ENCODE data around the gene ADAM20. TPM values are rescaled to one million over a fixed set of nuclear protein-coding genes. Genes with fewer than 3 reads are reported as not detected.

The ADAM20 gene
- total and polyA plus RNA-seq, 2 donors (not counting 1 experiment from before 2014, with no cell fraction given) = 0.18 to 2.7 TPM

DNA sequence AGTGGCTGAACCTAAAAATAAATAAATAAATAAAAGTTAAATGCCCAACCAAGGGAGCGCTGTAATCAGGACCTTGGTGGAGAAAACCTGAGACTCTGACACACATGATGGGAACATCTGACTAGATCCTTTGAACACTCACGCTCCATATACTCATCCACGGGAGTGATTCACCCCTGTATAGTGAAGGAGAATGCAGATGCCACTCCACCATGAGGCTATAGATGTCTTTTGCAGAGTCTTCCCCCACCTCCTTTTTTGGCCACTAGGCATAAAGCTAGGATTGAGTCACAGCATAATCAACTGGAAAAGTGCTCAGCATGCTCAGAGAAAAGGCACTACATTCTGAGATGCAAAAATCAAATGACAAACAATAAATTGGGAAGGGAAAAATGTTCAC lies 19.0 kb downstream of the ADAM20 start:
- POLR2A ChIA-PET = no interaction called here
- H2AFZ ChIP-seq (ENCODE audit: insufficient read depth, low read depth, low read length, poor library complexity, severe bottlenecking) = no peak overlapping the region
- no peak overlapping the region for H3K9ac ChIP-seq (ENCODE audit: low read length)
- DNase-seq (no peak), ATAC-seq (ENCODE audit: low read depth) (no peak)
- CTCF ChIA-PET = no interaction called here
- intact Hi-C loops (cut with micrococcal nuclease) = no loop called here
- H3K4me1 Mint-ChIP-seq = no peaks in the 10 kb centered on the region
- WGBS (ENCODE audit: insufficient coverage) = 90% methylated on average over 2 of the region's 3 CpGs
- no peak overlapping the region for H3K4me3 ChIP-seq (ENCODE audit: control extremely low read depth in 1 of 5, extremely low read depth in 1 of 5, insufficient read depth in 1 of 5, low read depth in 2 of 5, low read length in 4 of 5)
- no peaks in the 10 kb centered on the region for H3K79me2 ChIP-seq (ENCODE audit: control insufficient read depth, insufficient read depth, low read length)
- H3K4me3 Mint-ChIP-seq = no peak overlapping the region
- no peak overlapping the region for H3K4me2 ChIP-seq (replicated peaks; ENCODE audit: low read depth, low read length, poor library complexity, severe bottlenecking)
- no peaks in the 10 kb centered on the region for H4K20me1 ChIP-seq (ENCODE audit: control insufficient read depth, insufficient read depth, low read length, poor library complexity, severe bottlenecking)
- no peaks in the 10 kb centered on the region for H3K27me3 ChIP-seq (replicated peaks in 1 of 4; ENCODE audit: control extremely low read depth in 1 of 4, control insufficient read depth in 3 of 4, insufficient read depth in 4 of 4, low read length in 3 of 4)
- H3K27ac ChIP-seq (ENCODE audit: low read length in 2 of 2) = no peak overlapping the region
- no peak overlapping the region for H3K27ac Mint-ChIP-seq
- H3K27me3 Mint-ChIP-seq = no peaks in the 10 kb centered on the region
- TF ChIP-seq, protein P1, sequence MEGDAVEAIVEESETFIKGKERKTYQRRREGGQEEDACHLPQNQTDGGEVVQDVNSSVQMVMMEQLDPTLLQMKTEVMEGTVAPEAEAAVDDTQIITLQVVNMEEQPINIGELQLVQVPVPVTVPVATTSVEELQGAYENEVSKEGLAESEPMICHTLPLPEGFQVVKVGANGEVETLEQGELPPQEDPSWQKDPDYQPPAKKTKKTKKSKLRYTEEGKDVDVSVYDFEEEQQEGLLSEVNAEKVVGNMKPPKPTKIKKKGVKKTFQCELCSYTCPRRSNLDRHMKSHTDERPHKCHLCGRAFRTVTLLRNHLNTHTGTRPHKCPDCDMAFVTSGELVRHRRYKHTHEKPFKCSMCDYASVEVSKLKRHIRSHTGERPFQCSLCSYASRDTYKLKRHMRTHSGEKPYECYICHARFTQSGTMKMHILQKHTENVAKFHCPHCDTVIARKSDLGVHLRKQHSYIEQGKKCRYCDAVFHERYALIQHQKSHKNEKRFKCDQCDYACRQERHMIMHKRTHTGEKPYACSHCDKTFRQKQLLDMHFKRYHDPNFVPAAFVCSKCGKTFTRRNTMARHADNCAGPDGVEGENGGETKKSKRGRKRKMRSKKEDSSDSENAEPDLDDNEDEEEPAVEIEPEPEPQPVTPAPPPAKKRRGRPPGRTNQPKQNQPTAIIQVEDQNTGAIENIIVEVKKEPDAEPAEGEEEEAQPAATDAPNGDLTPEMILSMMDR (IDR thresholded peaks at IDR 0.05) = no peak
- no peak for TF ChIP-seq EZH2 (IDR thresholded peaks at IDR 0.05; ENCODE audit: borderline replicate concordance, insufficient read depth, low read depth, low read length, poor library complexity, severe bottlenecking)
- H3K9me3 ChIP-seq (ENCODE audit: control extremely low read depth in 1 of 3, control insufficient read depth in 2 of 3, insufficient read depth in 1 of 3, low read length in 2 of 3) = peaks cover 1 to 4% (median 4%) of the 10 kb centered on the region in 3 donors
- peaks cover 12% of the 10 kb centered on the region for H3K9me3 Mint-ChIP-seq (ENCODE audit: insufficient read depth)
- H3K4me1 ChIP-seq (ENCODE audit: control insufficient read depth in 2 of 2, insufficient read depth in 2 of 2, low read length in 2 of 2) = no peaks in the 10 kb centered on the region
- no peaks in the 10 kb centered on the region for H3K36me3 ChIP-seq (replicated peaks in 1 of 2; ENCODE audit: control extremely low read depth in 1 of 2, control insufficient read depth in 1 of 2, extremely low read depth in 1 of 2, insufficient read depth in 2 of 2, low read length in 1 of 2)

DNA sequence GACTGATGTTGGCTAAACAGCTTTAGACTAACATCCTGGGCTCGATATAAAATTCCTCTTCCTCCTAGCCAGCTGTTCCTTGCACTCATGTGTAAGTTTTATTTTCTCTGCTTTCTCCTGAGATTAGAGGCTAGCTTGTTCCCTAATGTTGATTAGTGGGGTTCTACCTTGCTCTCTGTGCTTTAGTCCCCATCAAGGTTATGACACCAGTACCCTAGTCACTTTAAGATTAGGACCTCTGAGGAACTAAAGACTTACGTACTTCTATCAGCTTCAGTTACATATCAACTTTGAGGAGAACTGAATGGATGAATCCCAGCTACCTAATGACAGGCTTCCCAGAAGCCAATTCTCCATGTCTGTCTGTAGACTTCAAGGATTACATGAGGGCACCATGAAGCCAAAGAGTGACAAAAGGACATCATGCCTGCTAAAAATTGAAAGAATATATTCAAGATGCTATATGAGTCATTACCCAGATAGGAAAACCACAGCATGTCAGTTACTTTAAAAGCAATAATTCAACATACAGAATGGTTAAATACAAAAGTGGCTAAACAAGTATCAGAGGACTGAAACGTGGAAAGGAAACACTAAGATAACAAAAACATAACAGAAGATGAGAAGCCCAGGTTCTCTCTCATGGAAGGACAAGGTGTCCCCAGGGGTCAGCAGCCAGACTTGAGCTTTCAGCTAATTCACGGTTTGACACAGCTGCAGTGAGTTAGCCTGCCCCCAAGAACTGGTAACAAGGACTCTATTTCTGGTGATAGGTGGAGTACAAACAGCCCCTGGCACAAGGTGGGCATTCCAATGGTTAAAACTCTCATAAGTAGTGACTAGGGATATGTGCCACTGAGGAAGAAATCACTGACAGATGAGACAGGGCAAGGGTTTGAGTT lies 20.4 kb downstream of the ADAM20 start:
- H3K27ac ChIP-seq (ENCODE audit: low read length in 2 of 2) = no peak overlapping the region
- no peaks in the 10 kb centered on the region for H3K79me2 ChIP-seq (ENCODE audit: control insufficient read depth, insufficient read depth, low read length)
- H3K4me3 ChIP-seq (ENCODE audit: control extremely low read depth in 1 of 5, extremely low read depth in 1 of 5, insufficient read depth in 1 of 5, low read depth in 2 of 5, low read length in 4 of 5) = no peak overlapping the region
- no peaks in the 10 kb centered on the region for H3K4me1 Mint-ChIP-seq
- no peaks in the 10 kb centered on the region for H3K27me3 ChIP-seq (replicated peaks in 1 of 4; ENCODE audit: control extremely low read depth in 1 of 4, control insufficient read depth in 3 of 4, insufficient read depth in 4 of 4, low read length in 3 of 4)
- CTCF ChIA-PET = no interaction called here
- peaks cover 2 to 4% (median 3%) of the 10 kb centered on the region in 3 donors for H3K9me3 ChIP-seq (ENCODE audit: control extremely low read depth in 1 of 3, control insufficient read depth in 2 of 3, insufficient read depth in 1 of 3, low read length in 2 of 3)
- no peaks in the 10 kb centered on the region for H4K20me1 ChIP-seq (ENCODE audit: control insufficient read depth, insufficient read depth, low read length, poor library complexity, severe bottlenecking)
- WGBS (ENCODE audit: insufficient coverage) = 20% methylated on average over 2 of the region's 4 CpGs
- no peak overlapping the region for H3K4me3 Mint-ChIP-seq
- DNase-seq (no peak), ATAC-seq (ENCODE audit: low read depth) (no peak)
- H3K27ac Mint-ChIP-seq = no peak overlapping the region
- no peaks in the 10 kb centered on the region for H3K4me1 ChIP-seq (ENCODE audit: control insufficient read depth in 2 of 2, insufficient read depth in 2 of 2, low read length in 2 of 2)
- POLR2A ChIA-PET = no interaction called here
- no peaks in the 10 kb centered on the region for H3K36me3 ChIP-seq (replicated peaks in 1 of 2; ENCODE audit: control extremely low read depth in 1 of 2, control insufficient read depth in 1 of 2, extremely low read depth in 1 of 2, insufficient read depth in 2 of 2, low read length in 1 of 2)
- TF ChIP-seq, protein P1 (IDR thresholded peaks at IDR 0.05) = no peak
- TF ChIP-seq EZH2 (IDR thresholded peaks at IDR 0.05; ENCODE audit: borderline replicate concordance, insufficient read depth, low read depth, low read length, poor library complexity, severe bottlenecking) = no peak
- H3K27me3 Mint-ChIP-seq = no peaks in the 10 kb centered on the region
- intact Hi-C loops (cut with micrococcal nuclease) = no loop called here
- H3K9ac ChIP-seq (ENCODE audit: low read length) = no peak overlapping the region
- H3K9me3 Mint-ChIP-seq (ENCODE audit: insufficient read depth) = peaks cover 10% of the 10 kb centered on the region
- H3K4me2 ChIP-seq (replicated peaks; ENCODE audit: low read depth, low read length, poor library complexity, severe bottlenecking) = no peak overlapping the region
- H2AFZ ChIP-seq (ENCODE audit: insufficient read depth, low read depth, low read length, poor library complexity, severe bottlenecking) = no peak overlapping the region
